Measurements from ENCODE around the gene ATP9A.

GRCh38 chr20:51570739-51571459 lies 197.3 kb downstream of the ATP9A start:
- TF ChIP-seq CTCF (IDR thresholded peaks at IDR 0.05) (no peak), POLR2AphosphoS5 (IDR thresholded peaks at IDR 0.05) (no peak), EP300 (IDR thresholded peaks at IDR 0.05) (no peak), POLR2A (IDR thresholded peaks at IDR 0.05) (no peak)
